AG09319 (cell line): ENCODE results near the gene IL34.

Experiments used
- DNase-seq: peaks from one replicate; pipeline ENCODE4 v3.0.0-alpha.2; 2010; ENCODE audit warnings: low read depth; ENCODE audit errors: extremely low read depth
- TF ChIP-seq, protein P1 (sequence below): IDR thresholded peaks from 2 replicates; pipeline ENCODE4 v1.5.1; 2011; ENCODE audit warnings: low read depth, mild to moderate bottlenecking, inconsistent platforms, low read length, moderate library complexity

The IL34 gene

DNA sequence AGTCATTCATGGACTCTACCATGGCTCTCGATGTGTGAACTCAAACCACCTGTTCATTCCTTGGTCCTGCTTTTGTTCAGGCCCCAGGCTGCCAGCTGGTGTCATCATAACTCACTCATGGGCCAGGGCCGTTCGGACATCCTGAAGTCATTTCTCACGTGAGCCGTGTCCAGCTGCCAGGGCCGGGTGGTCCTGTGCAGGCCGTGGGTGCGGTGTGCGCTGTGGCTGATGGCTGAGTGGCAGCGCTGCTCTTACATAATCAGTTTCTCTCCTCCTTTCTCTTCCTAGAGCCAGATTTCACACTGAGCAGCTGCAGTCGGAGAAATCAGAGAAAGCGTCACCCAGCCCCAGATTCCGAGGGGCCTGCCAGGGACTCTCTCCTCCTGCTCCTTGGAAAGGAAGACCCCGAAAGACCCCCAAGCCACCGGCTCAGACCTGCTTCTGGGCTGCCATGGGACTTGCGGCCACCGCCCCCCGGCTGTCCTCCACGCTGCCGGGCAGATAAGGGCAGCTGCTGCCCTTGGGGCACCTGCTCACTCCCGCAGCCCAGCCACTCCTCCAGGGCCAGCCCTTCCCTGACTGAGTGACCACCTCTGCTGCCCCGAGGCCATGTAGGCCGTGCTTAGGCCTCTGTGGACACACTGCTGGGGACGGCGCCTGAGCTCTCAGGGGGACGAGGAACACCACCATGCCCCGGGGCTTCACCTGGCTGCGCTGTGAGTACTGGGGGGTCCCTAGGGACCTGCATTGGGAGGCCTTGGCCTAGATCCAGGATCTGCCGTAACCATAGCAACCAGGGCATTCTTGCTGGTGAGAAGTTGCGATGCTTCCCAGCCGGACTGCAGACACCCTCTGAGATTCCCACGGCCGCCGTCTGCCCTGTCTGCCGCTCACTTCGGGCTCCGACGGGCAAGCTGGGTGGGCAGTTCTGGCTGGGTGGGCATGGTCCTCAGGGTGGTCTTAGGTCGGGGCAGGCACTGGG, at the start of gene IL34:
Gene IL34, plus strand, starts transcription at position 300 of the 982 bp plus-strand sequence. Its CDS starts 389 bp downstream, at position 689.
- DNase-seq: no peak
- TF ChIP-seq, protein P1, sequence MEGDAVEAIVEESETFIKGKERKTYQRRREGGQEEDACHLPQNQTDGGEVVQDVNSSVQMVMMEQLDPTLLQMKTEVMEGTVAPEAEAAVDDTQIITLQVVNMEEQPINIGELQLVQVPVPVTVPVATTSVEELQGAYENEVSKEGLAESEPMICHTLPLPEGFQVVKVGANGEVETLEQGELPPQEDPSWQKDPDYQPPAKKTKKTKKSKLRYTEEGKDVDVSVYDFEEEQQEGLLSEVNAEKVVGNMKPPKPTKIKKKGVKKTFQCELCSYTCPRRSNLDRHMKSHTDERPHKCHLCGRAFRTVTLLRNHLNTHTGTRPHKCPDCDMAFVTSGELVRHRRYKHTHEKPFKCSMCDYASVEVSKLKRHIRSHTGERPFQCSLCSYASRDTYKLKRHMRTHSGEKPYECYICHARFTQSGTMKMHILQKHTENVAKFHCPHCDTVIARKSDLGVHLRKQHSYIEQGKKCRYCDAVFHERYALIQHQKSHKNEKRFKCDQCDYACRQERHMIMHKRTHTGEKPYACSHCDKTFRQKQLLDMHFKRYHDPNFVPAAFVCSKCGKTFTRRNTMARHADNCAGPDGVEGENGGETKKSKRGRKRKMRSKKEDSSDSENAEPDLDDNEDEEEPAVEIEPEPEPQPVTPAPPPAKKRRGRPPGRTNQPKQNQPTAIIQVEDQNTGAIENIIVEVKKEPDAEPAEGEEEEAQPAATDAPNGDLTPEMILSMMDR: no peak

DNA sequence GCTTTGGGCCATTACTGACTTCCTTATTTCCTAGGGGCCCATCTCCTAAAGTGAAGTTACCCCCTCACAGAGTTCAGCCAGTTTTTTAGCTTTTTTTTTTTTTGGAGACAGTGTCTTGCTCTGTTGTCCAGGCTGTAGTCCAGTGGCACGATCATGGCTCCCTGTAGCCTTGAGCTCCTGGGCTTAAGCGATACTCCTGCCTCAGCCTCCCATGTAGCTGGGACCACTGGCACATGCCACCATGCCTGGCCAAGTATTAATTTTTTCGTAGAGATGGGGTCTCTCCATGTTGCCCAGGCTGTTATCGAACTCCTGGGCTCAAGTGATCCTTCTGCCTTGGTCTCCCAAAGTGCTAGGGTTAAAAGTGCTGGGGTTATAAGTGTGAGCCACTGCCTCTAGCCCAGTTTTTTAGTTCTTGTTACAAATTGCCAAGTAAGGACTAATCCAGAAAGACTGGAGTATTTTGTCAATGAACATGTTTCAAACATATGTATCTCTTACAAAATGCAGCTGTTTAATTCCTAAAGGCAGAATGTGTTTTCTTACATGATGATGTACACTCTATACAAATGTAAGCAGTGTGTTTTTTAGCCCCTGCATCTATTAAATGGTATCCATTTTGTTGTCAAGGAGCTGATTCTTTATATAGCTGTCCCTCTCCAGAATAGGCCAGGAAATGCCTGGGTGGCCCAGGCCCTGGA, 49.1 kb upstream of the IL34 start:
- TF ChIP-seq, protein P1: no peak
- no peak for DNase-seq

DNA sequence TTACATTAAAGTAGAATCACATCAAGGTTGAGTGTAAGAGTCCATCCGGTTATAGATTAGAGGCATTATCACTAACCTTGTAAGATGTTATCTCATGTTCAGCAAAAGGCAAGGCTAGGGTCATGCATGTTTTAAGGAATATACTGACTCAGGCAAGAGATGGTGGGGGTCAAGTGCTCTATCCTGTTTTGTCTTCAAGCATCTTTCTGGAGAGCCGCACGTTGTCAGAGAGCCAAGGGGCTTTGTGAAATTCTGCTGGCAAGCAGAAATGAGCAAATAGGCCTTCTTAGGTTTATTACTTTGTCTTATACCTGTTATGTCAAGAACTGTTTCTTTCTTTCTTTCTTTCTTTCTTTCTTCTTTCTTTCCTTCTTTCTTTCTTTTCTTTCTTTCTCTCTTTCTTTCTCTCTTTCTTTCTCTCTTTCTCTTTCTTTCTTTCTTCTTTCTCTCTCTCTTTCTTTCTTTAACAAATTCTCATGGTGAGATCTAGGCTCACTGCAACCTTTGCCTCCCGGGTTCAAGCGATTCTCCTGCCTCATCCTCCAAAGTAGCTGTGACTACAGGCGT, 47.3 kb upstream of the IL34 start:
- TF ChIP-seq, protein P1: no peak

DNA sequence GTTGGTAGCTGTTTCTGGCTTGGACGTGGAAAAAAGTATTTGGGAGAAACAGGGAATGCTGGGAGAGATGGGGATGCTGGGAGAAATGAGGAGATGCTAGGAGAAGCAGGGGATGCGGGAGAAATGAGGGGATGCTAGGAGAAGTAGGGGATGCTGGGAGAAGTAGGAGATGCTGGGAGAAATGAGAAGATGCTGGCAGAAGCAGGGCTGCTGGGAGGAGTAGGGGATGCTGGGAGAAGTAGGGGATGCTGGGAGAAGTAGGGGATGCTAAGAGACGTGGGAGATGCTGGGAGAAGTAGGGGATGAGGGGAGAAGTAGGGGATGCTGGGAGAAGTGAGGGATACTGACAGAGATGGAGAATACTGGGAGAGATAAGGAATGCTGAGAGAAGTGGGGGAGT, 45.6 kb upstream of the IL34 start:
- TF ChIP-seq, protein P1: no peak
- DNase-seq: no peak

More for the DNA sequence above, 47.3 kb upstream of the IL34 start:
- DNase-seq: no peak

DNA sequence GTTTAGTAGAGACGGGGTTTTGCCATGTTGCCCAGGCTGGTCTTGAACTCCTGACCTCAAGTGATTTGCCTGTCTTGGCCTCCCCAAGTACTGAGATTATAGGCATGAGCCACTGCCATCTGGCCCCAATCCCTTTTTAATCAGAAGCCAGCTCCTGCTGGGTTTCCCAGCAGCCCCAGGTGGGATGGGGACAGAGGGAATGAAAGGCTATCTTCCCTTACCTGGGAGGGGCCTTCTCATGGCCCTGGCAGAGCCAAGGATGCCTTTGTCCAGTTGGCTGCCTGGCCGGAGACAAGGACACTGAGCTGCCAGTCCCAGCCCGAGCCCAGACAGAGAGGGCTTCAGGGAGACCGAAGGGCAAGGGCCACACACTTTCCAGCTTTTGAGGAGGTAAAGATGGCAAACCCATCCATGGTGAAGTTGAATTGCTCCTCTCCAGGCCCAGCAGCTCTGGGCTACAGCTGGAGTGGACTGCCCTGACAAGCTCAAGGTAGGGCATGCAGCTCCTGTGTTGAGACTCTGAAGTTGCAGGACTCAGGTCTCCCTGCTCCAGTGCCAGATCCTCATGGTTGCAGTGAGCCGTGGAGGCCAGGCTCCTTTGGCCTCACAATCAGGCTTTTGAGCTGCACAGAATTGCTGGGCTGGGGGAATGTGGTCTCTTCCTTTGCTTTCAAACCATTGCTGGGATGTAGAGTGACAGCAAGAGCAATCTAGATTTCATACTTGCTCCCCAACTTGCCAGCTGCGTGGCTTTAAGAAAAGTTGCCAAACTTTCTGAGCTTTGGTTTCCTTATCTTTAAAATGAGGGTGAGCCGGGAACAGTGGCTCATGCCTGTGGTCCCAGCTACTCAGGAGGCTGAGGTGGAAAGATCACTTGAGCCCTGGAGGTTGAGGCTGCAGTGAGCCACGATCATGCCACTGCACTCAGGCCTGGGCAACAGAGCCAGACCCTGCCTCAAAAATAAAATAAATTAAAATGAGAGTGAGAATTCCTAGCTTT, 44.5 kb upstream of the IL34 start:
- TF ChIP-seq, protein P1: no peak
- DNase-seq: no peak

DNA sequence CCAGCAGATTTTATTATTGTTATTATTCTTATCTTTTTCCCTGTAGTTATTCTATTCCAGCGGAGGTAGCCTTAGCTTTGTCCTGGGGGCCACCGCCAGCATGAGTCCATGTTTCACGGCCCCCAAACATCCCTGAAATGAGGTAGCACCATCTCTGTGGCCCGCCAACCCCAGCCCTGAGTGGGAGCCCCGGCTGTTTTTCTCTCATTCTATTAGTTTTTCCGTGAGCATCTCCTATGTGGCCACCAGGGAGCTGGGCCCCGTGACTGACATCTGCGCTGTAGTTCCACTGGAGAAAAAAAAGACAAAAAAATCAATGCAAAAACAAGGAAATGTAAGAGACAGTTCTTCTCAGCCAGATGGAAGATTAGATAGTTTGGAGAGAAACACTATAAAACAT, 43.5 kb upstream of the IL34 start:
- no peak for DNase-seq
- TF ChIP-seq, protein P1: no peak
